ENCODE data around the gene SNF8.

GRCh38 chr17:48893646-48894508, 50.8 kb downstream of the SNF8 start:
- TF ChIP-seq POLR2A (IDR thresholded peaks at IDR 0.05), result no peak
- no peak for TF ChIP-seq CTCF (IDR thresholded peaks at IDR 0.05)
